Testis (tissue), 3 donors: ENCODE data around the gene SLC6A6. TPM values are rescaled to one million over a fixed set of nuclear protein-coding genes. Genes with fewer than 3 reads are reported as not detected.

ENCODE experiments used
- DNase-seq: peaks from one replicate; pipeline ENCODE4 v3.0.0-alpha.2; 2019
- H3K27ac ChIP-seq, 2 donors: fragments of 200-600 bp; sonication (generic); one replicate each; pipeline ENCODE4 v1.5.1; 2019
- H3K27me3 ChIP-seq: fragments of 200-600 bp; sonication (generic); one replicate; pipeline ENCODE4 v1.5.1; 2019
- H3K36me3 ChIP-seq: fragments of 200-600 bp; sonication (generic); one replicate; pipeline ENCODE4 v1.5.1; 2017; ENCODE audit warnings: low read depth; ENCODE audit errors: missing control alignments
- H3K4me1 ChIP-seq: fragments of 200-600 bp; sonication (generic); one replicate; pipeline ENCODE4 v1.5.1; 2019
- H3K4me3 ChIP-seq, 2 donors: fragments of 200-600 bp; sonication (generic); one replicate each; pipeline ENCODE4 v1.5.1; 2017 to 2019
- H3K9me3 ChIP-seq: fragments of 200-600 bp; sonication (generic); one replicate; pipeline ENCODE4 v1.5.1; 2017
- POLR2A ChIP-seq: fragments of 450-650 bp; IDR thresholded peaks from one replicate; pipeline ENCODE4 v1.6.1; 2017; ENCODE audit warnings: antibody characterized with exemption, mild to moderate bottlenecking, moderate library complexity
- WGBS, 2 donors: methylation state at CpG; one replicate each; pipeline ENCODE4 v1.1.5; 2018; 5-methylcytosine and 5-hydroxymethylcytosine counted together
- intact Hi-C: fragments of 100-400 bp; cut with DNase I; formaldehyde crosslinking; loops from one replicate; pipeline ENCODE4 v1.15.1; 2023; ENCODE audit warnings: low total_unique reads
- polyA plus RNA-seq: library from polyadenylated mRNA; stranded (reverse); fragments of 350-450 nt; fragmentation: Illumina TruSeq; extraction: RNeasy Lipid Tissue Mini Kit (QIAGEN cat#74804); gene quantifications from one replicate; pipeline ENCODE4 v1.2.3, GENCODE V29; 2014; ENCODE audit warnings: low read depth, low replicate concordance; ENCODE audit not compliant: insufficient read depth
- total RNA-seq, 2 donors: library from RNA; depleted of rRNA; stranded (reverse); fragments of >200 nt; gene quantifications; one replicate each; pipeline ENCODE4 v1.2.3, GENCODE V29; 2016
- TF ChIP-seq, protein P1 (sequence below), 3 experiments: fragments of 450-650 bp in 2 of 3; fragments of 200-600 bp in 1 of 3; sonication (generic) in 1 of 3; IDR thresholded peaks; one replicate each; pipeline ENCODE4 v1.5.1; 2016 to 2019; ENCODE audit warnings: antibody characterized with exemption in 3 of 3, mild to moderate bottlenecking in 2 of 3, moderate library complexity in 1 of 3

SLC6A6 gene
- total and polyA plus RNA-seq, 3 donors from 2014 or later: 9.7 to 14.9 (median 13.7) TPM

- H3K27ac ChIP-seq: no peak overlapping the region
These were observed 58.1 kb downstream of the SLC6A6 start for GRCh38 chr3:14460342-14461005.

DNA sequence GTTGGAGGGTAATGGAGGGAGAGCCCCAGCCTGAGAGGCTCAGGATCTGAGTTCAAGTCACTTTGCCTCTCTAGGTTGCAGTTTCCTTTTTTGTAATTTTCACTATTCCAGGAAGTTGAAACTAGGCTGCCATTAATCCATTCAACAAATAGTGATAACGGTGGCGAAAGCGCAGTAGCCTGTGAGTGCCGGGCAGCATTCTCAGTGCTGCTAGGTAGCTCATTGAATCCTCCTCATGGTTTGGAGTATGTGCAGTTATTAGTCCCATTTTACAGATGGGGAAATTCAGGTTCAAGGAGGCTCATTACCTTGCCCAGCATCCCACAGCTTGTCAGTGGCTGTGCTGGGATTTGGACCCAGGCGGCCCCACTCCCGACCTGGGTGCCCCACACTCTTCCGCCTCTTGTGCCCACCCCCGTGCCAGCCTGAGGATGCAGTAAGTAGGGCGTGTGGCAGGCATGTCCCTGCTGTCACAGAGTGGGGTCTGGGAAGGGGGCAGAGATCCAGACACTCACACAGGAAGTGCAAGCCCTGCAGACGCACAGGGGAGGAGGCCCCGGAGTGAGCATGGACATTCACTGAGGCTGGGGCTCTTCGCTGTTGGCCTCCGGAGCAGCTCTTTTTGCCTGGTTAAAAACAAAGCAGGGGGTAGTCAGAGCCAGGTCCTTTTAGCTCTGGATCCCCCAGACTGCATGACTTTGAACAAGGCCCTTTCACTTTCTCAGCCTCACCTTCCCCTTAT is 58.8 kb downstream of the SLC6A6 start:
- WGBS, 2 donors: 74 to 84% methylated on average over 11 to 13 of the region's 13 CpGs
- TF ChIP-seq POLR2A: no peak
- TF ChIP-seq, protein P1, sequence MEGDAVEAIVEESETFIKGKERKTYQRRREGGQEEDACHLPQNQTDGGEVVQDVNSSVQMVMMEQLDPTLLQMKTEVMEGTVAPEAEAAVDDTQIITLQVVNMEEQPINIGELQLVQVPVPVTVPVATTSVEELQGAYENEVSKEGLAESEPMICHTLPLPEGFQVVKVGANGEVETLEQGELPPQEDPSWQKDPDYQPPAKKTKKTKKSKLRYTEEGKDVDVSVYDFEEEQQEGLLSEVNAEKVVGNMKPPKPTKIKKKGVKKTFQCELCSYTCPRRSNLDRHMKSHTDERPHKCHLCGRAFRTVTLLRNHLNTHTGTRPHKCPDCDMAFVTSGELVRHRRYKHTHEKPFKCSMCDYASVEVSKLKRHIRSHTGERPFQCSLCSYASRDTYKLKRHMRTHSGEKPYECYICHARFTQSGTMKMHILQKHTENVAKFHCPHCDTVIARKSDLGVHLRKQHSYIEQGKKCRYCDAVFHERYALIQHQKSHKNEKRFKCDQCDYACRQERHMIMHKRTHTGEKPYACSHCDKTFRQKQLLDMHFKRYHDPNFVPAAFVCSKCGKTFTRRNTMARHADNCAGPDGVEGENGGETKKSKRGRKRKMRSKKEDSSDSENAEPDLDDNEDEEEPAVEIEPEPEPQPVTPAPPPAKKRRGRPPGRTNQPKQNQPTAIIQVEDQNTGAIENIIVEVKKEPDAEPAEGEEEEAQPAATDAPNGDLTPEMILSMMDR (IDR thresholded peaks at IDR 0.05): no peak
- DNase-seq: no peak
- peaks cover 10% of the 10 kb centered on the region for H3K4me1 ChIP-seq
- no peak overlapping the region for H3K27ac ChIP-seq
- intact Hi-C loops: loop anchor here (5.0 to 10.0 kb wide), 2 partner anchors 199 to 256 kb away; no protein-coding TSS in a partner anchor
- H3K36me3 ChIP-seq: no peaks in the 10 kb centered on the region
- no peak overlapping the region for H3K4me3 ChIP-seq
- no peaks in the 10 kb centered on the region for H3K27me3 ChIP-seq
- H3K9me3 ChIP-seq: no peaks in the 10 kb centered on the region

More at GRCh38 chr3:14460342-14461005, 58.1 kb downstream of the SLC6A6 start:
- Histone ChIP-seq H3K36me3 (no peaks in the 10 kb centered on the region), H3K4me3 (no peak overlapping the region), H3K27me3 (no peaks in the 10 kb centered on the region), H3K9me3 (no peaks in the 10 kb centered on the region), H3K4me1 (peaks cover 10% of the 10 kb centered on the region)
- 30 to 53% methylated on average over 6 to 9 of the region's 9 CpGs for WGBS, 2 donors
- intact Hi-C loops: loop anchor here (5.0 to 10.0 kb wide), 2 partner anchors 198 to 256 kb away; no protein-coding TSS in a partner anchor
- TF ChIP-seq, protein P1 (IDR thresholded peaks at IDR 0.05): no peak
- no peak for TF ChIP-seq POLR2A
- peak; percentile 71 for DNase-seq

- peak; percentile 68 for DNase-seq
- no peak for TF ChIP-seq POLR2A
- TF ChIP-seq, protein P1 (IDR thresholded peaks at IDR 0.05): peak in 2 of 3 experiments; percentile 21 to 27
- Histone ChIP-seq H3K9me3 (no peaks in the 10 kb centered on the region), H3K36me3 (no peaks in the 10 kb centered on the region), H3K27ac (no peak overlapping the region), H3K27me3 (no peaks in the 10 kb centered on the region), H3K4me1 (peaks cover 14% of the 10 kb centered on the region), H3K4me3 (no peak overlapping the region)
- intact Hi-C loops: loop anchor here (5.0 to 10.0 kb wide), 2 partner anchors 200 to 257 kb away; no protein-coding TSS in a partner anchor
- 82 to 91% methylated on average over 8 of the region's 8 CpGs for WGBS, 2 donors
These were observed 59.4 kb downstream of the SLC6A6 start for GRCh38 chr3:14461748-14462324.

- WGBS, 2 donors: 89 to 92% methylated on average over 9 of the region's 9 CpGs
- no peak overlapping the region for H3K27ac ChIP-seq
These were observed 60.3 kb downstream of the SLC6A6 start for GRCh38 chr3:14462738-14463137.

More at GRCh38 chr3:14462738-14463137, 60.3 kb downstream of the SLC6A6 start:
- Histone ChIP-seq H3K4me1 (peaks cover 16% of the 10 kb centered on the region), H3K9me3 (no peaks in the 10 kb centered on the region), H3K36me3 (no peaks in the 10 kb centered on the region), H3K27me3 (no peaks in the 10 kb centered on the region), H3K4me3 (no peak overlapping the region)
- intact Hi-C loops: loop anchor here (5.0 to 10.0 kb wide), 2 partner anchors 200 to 258 kb away; no protein-coding TSS in a partner anchor
- TF ChIP-seq POLR2A: no peak
- TF ChIP-seq, protein P1 (IDR thresholded peaks at IDR 0.05): no peak
- DNase-seq: no peak
